GM21367 (cell line): ENCODE results near the gene PLA2G7.

Experiments used
- ATAC-seq: cut with Tn5 transposase; IDR thresholded peaks from one replicate; pipeline ENCODE4 v1.9.1; 2021; ENCODE audit not compliant: unreplicated experiment

The PLA2G7 gene

GRCh38 chr6:46690141-46690755 lies 44.9 kb downstream of the PLA2G7 start:
- no peak for ATAC-seq

- ATAC-seq = no peak
These were observed 45.5 kb downstream of the PLA2G7 start for GRCh38 chr6:46689657-46690056.

GRCh38 chr6:46688966-46689335 lies 46.2 kb downstream of the PLA2G7 start:
- no peak for ATAC-seq

- no peak for ATAC-seq
These were observed 46.8 kb downstream of the PLA2G7 start for GRCh38 chr6:46688117-46688965.

GRCh38 chr6:46687619-46688097 lies 47.5 kb downstream of the PLA2G7 start, which contains the start of gene TDRD6:
TSS of gene TDRD6 (plus strand) at chr6:46687885. CDS start at chr6:46688129, 244 bp downstream.
- no peak for ATAC-seq

- ATAC-seq = no peak
These were observed 50.4 kb downstream of the PLA2G7 start for GRCh38 chr6:46684771-46685170.

GRCh38 chr6:46677314-46677654 lies 57.9 kb downstream of the PLA2G7 start:
- no peak for ATAC-seq

GRCh38 chr6:46676604-46677313 lies 58.4 kb downstream of the PLA2G7 start:
- ATAC-seq = no peak

- ATAC-seq = no peak
These were observed 60.8 kb downstream of the PLA2G7 start for GRCh38 chr6:46674410-46674809.

- no peak for ATAC-seq
These were observed 67.8 kb downstream of the PLA2G7 start for GRCh38 chr6:46667377-46667776.

- no peak for ATAC-seq
These were observed 73.7 kb downstream of the PLA2G7 start for GRCh38 chr6:46661483-46661882.

GRCh38 chr6:46657642-46658041 lies 77.5 kb downstream of the PLA2G7 start:
- no peak for ATAC-seq

GRCh38 chr6:46655803-46656202 lies 79.4 kb downstream of the PLA2G7 start:
- no peak for ATAC-seq
